ENCODE measurements around the gene PAQR4.

DNA sequence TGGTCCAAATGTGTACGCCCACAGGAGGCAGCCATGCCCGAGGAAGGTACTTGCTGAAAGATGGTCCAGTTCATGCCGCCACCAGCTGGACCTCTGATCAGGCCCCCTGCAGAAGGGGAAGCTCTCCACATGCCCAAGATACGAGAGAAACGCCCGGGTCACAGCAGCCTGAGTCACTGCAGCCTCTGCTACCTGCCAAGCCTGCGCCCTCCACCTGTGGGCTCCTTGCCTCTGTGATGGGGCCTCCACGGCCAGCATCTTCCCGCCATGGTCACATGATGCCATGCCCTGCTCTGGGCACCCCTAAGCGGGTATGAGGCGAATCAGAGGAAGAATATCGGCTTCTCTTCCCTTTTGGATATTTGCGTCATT, 18.8 kb upstream of the PAQR4 start:
- TF ChIP-seq, protein P1, sequence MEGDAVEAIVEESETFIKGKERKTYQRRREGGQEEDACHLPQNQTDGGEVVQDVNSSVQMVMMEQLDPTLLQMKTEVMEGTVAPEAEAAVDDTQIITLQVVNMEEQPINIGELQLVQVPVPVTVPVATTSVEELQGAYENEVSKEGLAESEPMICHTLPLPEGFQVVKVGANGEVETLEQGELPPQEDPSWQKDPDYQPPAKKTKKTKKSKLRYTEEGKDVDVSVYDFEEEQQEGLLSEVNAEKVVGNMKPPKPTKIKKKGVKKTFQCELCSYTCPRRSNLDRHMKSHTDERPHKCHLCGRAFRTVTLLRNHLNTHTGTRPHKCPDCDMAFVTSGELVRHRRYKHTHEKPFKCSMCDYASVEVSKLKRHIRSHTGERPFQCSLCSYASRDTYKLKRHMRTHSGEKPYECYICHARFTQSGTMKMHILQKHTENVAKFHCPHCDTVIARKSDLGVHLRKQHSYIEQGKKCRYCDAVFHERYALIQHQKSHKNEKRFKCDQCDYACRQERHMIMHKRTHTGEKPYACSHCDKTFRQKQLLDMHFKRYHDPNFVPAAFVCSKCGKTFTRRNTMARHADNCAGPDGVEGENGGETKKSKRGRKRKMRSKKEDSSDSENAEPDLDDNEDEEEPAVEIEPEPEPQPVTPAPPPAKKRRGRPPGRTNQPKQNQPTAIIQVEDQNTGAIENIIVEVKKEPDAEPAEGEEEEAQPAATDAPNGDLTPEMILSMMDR (IDR thresholded peaks at IDR 0.05 in 4 of 5, conservative IDR thresholded peaks at IDR 0.05 in 1 of 5), result no peak
- TF ChIP-seq POLR2A (IDR thresholded peaks at IDR 0.05), result no peak

All from gastrocnemius medialis (tissue), 4 donors.